K562 (cell line): ENCODE measurements around the gene IGIP. TPM values are rescaled to one million over a fixed set of nuclear protein-coding genes. Genes with fewer than 3 reads are reported as not detected.

Experiments used
- AFF1 ChIP-seq, 2 experiments: fragments of 450-650 bp; IDR thresholded peaks; 2 replicates each; pipeline ENCODE4 v1.6.1; 2018; ENCODE audit warnings: mild to moderate bottlenecking in 2 of 2, low read depth in 1 of 2; ENCODE audit not compliant: partially characterized antibody in 2 of 2
- ATF1 ChIP-seq, 2 experiments: fragments of 450-650 bp in 1 of 2; IDR thresholded peaks; 2 replicates each; pipeline ENCODE4 v1.6.1; 2016; ENCODE audit warnings: missing compliant biosample characterization in 1 of 2, missing genetic modification characterization in 1 of 2
- ATF3 ChIP-seq, 2 experiments: fragments of 450-650 bp in 1 of 2; sonication (generic) in 1 of 2; formaldehyde crosslinking in 1 of 2; IDR thresholded peaks in 1 of 2; conservative IDR thresholded peaks in 1 of 2; 2 replicates each; pipeline versions ENCODE4 v1.6.1 to v1.8.1; 2016 to 2023; ENCODE audit warnings: mild to moderate bottlenecking in 2 of 2, moderate library complexity in 2 of 2, inconsistent platforms in 1 of 2, missing genetic modification reagents in 1 of 2
- C11orf30 ChIP-seq: fragments of 450-650 bp; IDR thresholded peaks from 2 replicates; pipeline ENCODE4 v1.6.1; 2016; ENCODE audit warnings: low read depth, mild to moderate bottlenecking
- CBFA2T2 ChIP-seq: fragments of 450-650 bp; conservative IDR thresholded peaks from 2 replicates; pipeline ENCODE4 v1.6.1; 2017; ENCODE audit warnings: mild to moderate bottlenecking
- DPF2 ChIP-seq: fragments of 450-650 bp; IDR thresholded peaks from 2 replicates; pipeline ENCODE4 v1.6.1; 2016
- KDM1A ChIP-seq, 2 experiments: fragments of 450-650 bp; IDR thresholded peaks; 2 replicates each; pipeline ENCODE4 v1.6.1; 2016; ENCODE audit warnings: mild to moderate bottlenecking in 2 of 2
- MTA1 ChIP-seq: fragments of 450-650 bp; IDR thresholded peaks from 2 replicates; pipeline ENCODE4 v1.6.1; 2017; ENCODE audit warnings: borderline replicate concordance
- PML ChIP-seq: IDR thresholded peaks from 2 replicates; pipeline ENCODE4 v1.6.1; 2012; ENCODE audit warnings: low read length, inconsistent platforms
- REST ChIP-seq, 2 experiments: fragments of 450-650 bp; formaldehyde crosslinking in 1 of 2; IDR thresholded peaks; 2 replicates each; pipeline versions ENCODE4 v1.4.0 to v1.6.1; 2014 to 2020; ENCODE audit warnings: mild to moderate bottlenecking in 2 of 2, borderline replicate concordance in 1 of 2, low read depth in 1 of 2
- SRF ChIP-seq, 2 experiments: fragments of 250-450, 450-650 bp in 1 of 2; sonication (Bioruptor Pico) in 1 of 2; sonication (generic) in 1 of 2; formaldehyde crosslinking; IDR thresholded peaks; 2 replicates each; pipeline versions ENCODE4 v1.5.0 to v1.5.1; 2020 to 2022; ENCODE audit warnings: mild to moderate bottlenecking in 1 of 2, missing genetic modification reagents in 1 of 2
- ZFPM2 ChIP-seq: fragments of 250-450 bp; sonication (Bioruptor Pico); IDR thresholded peaks from 2 replicates; pipeline ENCODE4 v1.5.1; 2022; ENCODE audit warnings: mild to moderate bottlenecking
- polyA plus RNA-seq, 8 experiments: library from polyadenylated mRNA; depleted of rRNA in 4 of 8; stranded (reverse) in 5 of 8; unstranded in 3 of 8; fragments of >200 nt; fragmentation: Nextera tagmentation in 2 of 8; fragmentation: Illumina TruSeq in 1 of 8; extraction: Ambion mirVana in 2 of 8; extraction: Trizol in 1 of 8; gene quantifications; 2 replicates each; pipeline versions ENCODE4 v1.2.1 to v1.2.3, GENCODE V29; 2011 to 2014; ENCODE audit warnings: inconsistent platforms in 1 of 8, missing spikeins in 1 of 8
- total RNA-seq, 7 experiments: library from RNA; depleted of rRNA in 6 of 7; stranded (reverse); fragments of >200 nt in 6 of 7; fragmentation: Illumina TruSeq in 2 of 7; extraction: Trizol in 2 of 7; gene quantifications; 2 replicates each; pipeline versions ENCODE4 v1.2.1 to v1.2.3, GENCODE V29; 2011 to 2021; ENCODE audit warnings: low replicate concordance in 1 of 7

The IGIP gene
- total and polyA plus RNA-seq, 9 of the 15 experiments (the other 6 are each of a cell fraction or from before 2014, with no cell fraction given): 0.52 to 1.6 (median 1.2) TPM

GRCh38 chr5:140111011-140111858, 14.5 kb upstream of the IGIP start (continued):
- peak; percentile 59 for TF ChIP-seq REST (IDR thresholded peaks at IDR 0.05; ENCODE audit: borderline replicate concordance)
- TF ChIP-seq REST (CRISPR knock-in tag; IDR thresholded peaks at IDR 0.05; ENCODE audit: low read depth): no peak
- peak in 1 of 2 experiments; percentile 36 for TF ChIP-seq AFF1 (IDR thresholded peaks at IDR 0.05; ENCODE audit: low read depth in 1 of 2, partially characterized antibody in 2 of 2)
- TF ChIP-seq KDM1A (IDR thresholded peaks at IDR 0.05): peak in 1 of 2 experiments; percentile 59; a peak in 1 of 4 replicates
- TF ChIP-seq ZFPM2 (CRISPR knock-in tag): no peak
- TF ChIP-seq ATF3 (IDR thresholded peaks at IDR 0.05): no peak
- no peak for TF ChIP-seq ATF3 (CRISPR knock-in tag; conservative IDR thresholded peaks at IDR 0.05)
- 0 out of 2 replicates have a peak, but pooled peaks have one; percentile 27 for TF ChIP-seq C11orf30
- TF ChIP-seq SRF (CRISPR knock-in tag; IDR thresholded peaks at IDR 0.05): peak in 1 of 2 experiments; percentile 80; a peak in 1 of 4 replicates
- TF ChIP-seq MTA1: 0 out of 2 replicates have a peak, but pooled peaks have one; percentile 37
- no peak for TF ChIP-seq ATF1 (CRISPR knock-in tag; IDR thresholded peaks at IDR 0.05)
- TF ChIP-seq ATF1 (tag; IDR thresholded peaks at IDR 0.05): no peak
- no peak for TF ChIP-seq CBFA2T2
- TF ChIP-seq DPF2: no peak
- TF ChIP-seq PML: no peak
